ENCODE data around the gene GSTO2. TPM values are rescaled to one million over a fixed set of nuclear protein-coding genes. Genes with fewer than 3 reads are reported as not detected.
A peak's percentile ranks its signal among the peaks of the same experiment; 100 is the strongest.

The GSTO2 gene
- total RNA-seq, 1 donor from 2014 or later, result 7.8 TPM

DNA sequence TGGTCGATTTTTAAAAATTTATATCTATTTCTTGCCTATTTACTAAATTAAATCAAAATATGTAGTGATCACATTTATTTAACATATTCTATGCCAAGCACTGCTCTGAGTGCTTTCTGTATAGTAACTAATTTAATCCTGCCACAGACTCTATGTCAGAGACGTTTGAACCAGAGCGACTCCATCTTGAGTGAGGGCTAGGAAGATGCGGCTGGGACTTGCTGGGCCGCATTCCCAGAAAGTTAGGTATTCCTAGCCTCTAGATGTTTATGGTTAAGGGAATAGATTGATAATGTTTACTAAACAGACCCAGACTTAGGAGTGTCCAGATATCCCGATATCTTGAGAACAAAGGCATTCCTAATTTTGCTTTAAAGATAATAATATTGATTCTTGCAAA, 17.5 kb upstream of the GSTO2 start:
- Histone ChIP-seq H3K4me1 (peaks cover 17% of the 10 kb centered on the region), H3K27ac (no peak overlapping the region), H3K36me3 (no peaks in the 10 kb centered on the region), H3K27me3 (ENCODE audit: low read depth) (no peaks in the 10 kb centered on the region), H3K9me3 (no peaks in the 10 kb centered on the region), H3K4me3 (no peak overlapping the region)
- DNase-seq, result no peak
- intact Hi-C loops (cut with DNase I), result no loop called here
- no peak for TF ChIP-seq CTCF (IDR thresholded peaks at IDR 0.05)
- no peak for ATAC-seq

GRCh38 chr10:104252368-104252767, 16.6 kb upstream of the GSTO2 start:
- H3K36me3 ChIP-seq, result peaks cover 3% of the 10 kb centered on the region
- no peak overlapping the region for H3K27ac ChIP-seq
- DNase-seq (no peak), ATAC-seq (no peak)
- H3K27me3 ChIP-seq (ENCODE audit: low read depth), result no peaks in the 10 kb centered on the region
- peaks cover 26% of the 10 kb centered on the region for H3K4me1 ChIP-seq
- no peak overlapping the region for H3K4me3 ChIP-seq
- intact Hi-C loops (cut with DNase I), result no loop called here
- H3K9me3 ChIP-seq, result no peaks in the 10 kb centered on the region
- no peak for TF ChIP-seq CTCF (IDR thresholded peaks at IDR 0.05)

DNA sequence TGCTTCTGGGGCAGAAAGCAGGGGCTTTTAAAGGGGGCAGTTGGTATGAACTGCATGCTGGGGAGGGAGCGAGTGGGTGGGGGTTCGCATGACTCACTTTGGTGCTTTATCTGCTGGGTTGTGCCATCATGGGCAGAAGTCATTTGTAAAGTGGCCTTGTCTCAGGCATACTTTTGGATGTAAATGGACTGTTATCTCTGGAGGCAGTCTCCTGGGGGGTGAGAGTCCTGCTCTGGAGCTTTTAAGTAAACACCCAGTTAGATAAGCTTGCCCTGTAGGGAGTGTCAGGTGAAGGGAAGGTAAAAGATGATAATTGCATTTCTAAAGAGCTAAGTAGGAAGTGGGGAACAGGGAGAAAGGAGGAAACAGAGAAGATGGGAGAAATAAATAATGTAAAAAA, 15.9 kb upstream of the GSTO2 start:
- no peak for ATAC-seq
- intact Hi-C loops (cut with DNase I), result no loop called here
- DNase-seq, result no peak
- H3K9me3 ChIP-seq, result no peaks in the 10 kb centered on the region
- no peak overlapping the region for H3K27ac ChIP-seq
- no peak for TF ChIP-seq CTCF (IDR thresholded peaks at IDR 0.05)
- peaks cover 33% of the 10 kb centered on the region for H3K4me1 ChIP-seq
- no peak overlapping the region for H3K4me3 ChIP-seq
- H3K36me3 ChIP-seq, result peaks cover 10% of the 10 kb centered on the region
- no peaks in the 10 kb centered on the region for H3K27me3 ChIP-seq (ENCODE audit: low read depth)

DNA sequence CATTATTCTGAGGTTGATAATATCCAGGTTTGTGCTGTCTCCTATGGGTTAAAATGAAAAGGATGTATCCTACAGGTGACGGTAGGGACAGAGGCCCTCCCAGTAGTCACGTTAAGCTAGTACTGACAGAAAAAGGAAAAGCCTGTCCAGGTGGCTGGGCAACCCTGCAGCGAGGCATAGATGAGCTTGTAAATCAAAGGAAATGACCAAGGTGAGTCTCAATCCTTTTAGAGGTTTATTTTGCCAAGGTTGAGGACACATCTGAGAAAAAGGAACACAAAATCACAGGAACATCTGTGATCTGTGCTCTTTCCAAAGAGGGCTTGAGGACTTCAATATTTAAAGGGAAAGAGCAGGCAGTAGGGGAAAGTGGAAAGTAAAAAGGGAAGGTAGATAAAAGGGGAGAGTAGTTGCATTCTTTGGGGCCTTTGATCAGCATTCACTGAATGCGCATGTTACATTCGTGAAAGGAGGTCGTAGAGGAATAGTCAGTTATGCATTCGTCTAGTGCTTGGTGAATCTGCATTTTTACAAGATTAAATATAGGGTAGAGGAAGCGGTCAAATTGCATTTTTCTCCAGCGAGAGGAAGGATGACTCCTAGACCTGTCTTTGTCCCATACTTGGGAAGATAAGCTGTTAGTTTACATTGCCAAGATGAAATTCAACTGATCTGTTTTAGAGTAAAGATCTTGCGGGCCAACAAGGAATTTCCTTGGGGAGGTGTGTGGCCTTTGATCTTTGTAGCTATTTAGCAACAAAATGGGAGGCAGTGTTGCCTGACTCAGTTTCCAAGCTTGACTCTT, 15.2 kb upstream of the GSTO2 start:
- no peak for ATAC-seq
- H3K27me3 ChIP-seq (ENCODE audit: low read depth), result no peaks in the 10 kb centered on the region
- DNase-seq, result no peak
- H3K4me3 ChIP-seq, result peak overlapping the region; percentile 75
- H3K4me1 ChIP-seq, result peaks cover 40% of the 10 kb centered on the region
- intact Hi-C loops (cut with DNase I), result no loop called here
- H3K27ac ChIP-seq, result peak overlapping the region; percentile 98
- no peaks in the 10 kb centered on the region for H3K9me3 ChIP-seq
- no peak for TF ChIP-seq CTCF (IDR thresholded peaks at IDR 0.05)
- H3K36me3 ChIP-seq, result peaks cover 17% of the 10 kb centered on the region

- TF ChIP-seq CTCF (IDR thresholded peaks at IDR 0.05), result no peak
- Histone ChIP-seq H3K9me3 (no peaks in the 10 kb centered on the region), H3K27me3 (ENCODE audit: low read depth) (no peaks in the 10 kb centered on the region), H3K36me3 (peaks cover 26% of the 10 kb centered on the region), H3K4me1 (peaks cover 49% of the 10 kb centered on the region), H3K4me3 (peak within 1 kb of the TSS; percentile 75), H3K27ac (peak within 1 kb of the TSS; percentile 98)
- peak; percentile 95 for ATAC-seq
- intact Hi-C loops (cut with DNase I), result no loop called here
- DNase-seq, result peak; percentile 92
Measured at GRCh38 chr10:104254493-104255310, 14.3 kb upstream of the GSTO2 start, which contains the start of gene GSTO1. Gene GSTO1, plus strand, starts transcription at chr10:104254892. Its CDS starts 37 bp downstream, at chr10:104254929.
